CD14-positive monocyte (primary cell): ENCODE results near the gene DNTT. TPM values are rescaled to one million over a fixed set of nuclear protein-coding genes. Genes with fewer than 3 reads are reported as not detected.

Source experiments
- DNase-seq, 3 donors: peaks; one replicate each; pipeline ENCODE4 v3.0.0-alpha.2; 2011 to 2022
- H2AFZ ChIP-seq: 2 replicates; pipeline ENCODE4 v1.6.0; 2012; ENCODE audit warnings: mild to moderate bottlenecking, low read depth, low read length, inconsistent platforms; ENCODE audit not compliant: insufficient read depth, poor library complexity, severe bottlenecking
- H3K27ac ChIP-seq, 2 donors: 1 replicate in 1 of 2; 2 replicates in 1 of 2; pipeline ENCODE4 v1.5.1; 2012 to 2013; ENCODE audit warnings: low read length in 2 of 2, control low read depth in 1 of 2, inconsistent platforms in 1 of 2, low read depth in 1 of 2, mild to moderate bottlenecking in 1 of 2
- H3K27me3 ChIP-seq, 2 donors: one replicate each; pipeline versions ENCODE4 v1.6.0 to v1.6.1; 2011 to 2013; ENCODE audit warnings: low read length in 2 of 2; ENCODE audit not compliant: control insufficient read depth in 2 of 2, insufficient read depth in 2 of 2
- H3K36me3 ChIP-seq, 2 donors: replicated peaks in 1 of 2; 1 replicate in 1 of 2; 2 replicates in 1 of 2; pipeline versions ENCODE4 v1.5.1 to v1.6.1; 2012 to 2013; ENCODE audit warnings: low read length in 2 of 2, control low read depth in 1 of 2, inconsistent platforms in 1 of 2, mild to moderate bottlenecking in 1 of 2; ENCODE audit not compliant: insufficient read depth in 2 of 2, control insufficient read depth in 1 of 2
- H3K4me1 ChIP-seq, 2 donors: 1 replicate in 1 of 2; 2 replicates in 1 of 2; pipeline versions ENCODE4 v1.5.1 to v1.6.1; 2012 to 2013; ENCODE audit warnings: low read length in 2 of 2, control low read depth in 1 of 2, inconsistent platforms in 1 of 2, mild to moderate bottlenecking in 1 of 2, moderate library complexity in 1 of 2; ENCODE audit not compliant: insufficient read depth in 2 of 2, control insufficient read depth in 1 of 2
- H3K4me2 ChIP-seq: replicated peaks from 2 replicates; pipeline ENCODE3; 2012; ENCODE audit warnings: low read length, moderate library complexity, mild to moderate bottlenecking; ENCODE audit not compliant: poor library complexity, severe bottlenecking; ENCODE audit errors: extremely low read depth
- H3K4me3 ChIP-seq, 3 experiments: fragments of 200-600 bp in 1 of 3; sonication (generic) in 1 of 3; replicated peaks in 1 of 3; 1 replicate in 2 of 3; 2 replicates in 1 of 3; pipeline ENCODE4 v1.5.1; 2011 to 2013; ENCODE audit warnings: low read length in 3 of 3, mild to moderate bottlenecking in 3 of 3, control low read depth in 2 of 3, low read depth in 2 of 3, inconsistent platforms in 1 of 3, moderate library complexity in 1 of 3
- H3K79me2 ChIP-seq: 2 replicates; pipeline ENCODE4 v1.6.0; 2012; ENCODE audit warnings: mild to moderate bottlenecking, control low read depth, inconsistent platforms, low read length, moderate library complexity; ENCODE audit not compliant: insufficient read depth
- H3K9ac ChIP-seq: 2 replicates; pipeline ENCODE4 v1.6.0; 2017; ENCODE audit warnings: low read length, mild to moderate bottlenecking; ENCODE audit not compliant: insufficient read depth, poor library complexity, severe bottlenecking
- H3K9me3 ChIP-seq, 2 donors: replicated peaks in 1 of 2; 1 replicate in 1 of 2; 2 replicates in 1 of 2; pipeline versions ENCODE4 v1.5.1 to v1.6.1; 2012 to 2013; ENCODE audit warnings: low read length in 2 of 2, control low read depth in 1 of 2; ENCODE audit not compliant: control insufficient read depth in 1 of 2, insufficient read depth in 1 of 2
- H4K20me1 ChIP-seq: 2 replicates; pipeline ENCODE4 v1.6.0; 2012; ENCODE audit warnings: mild to moderate bottlenecking, low read length, control low read depth, moderate library complexity; ENCODE audit not compliant: insufficient read depth
- H3K27ac Mint-ChIP-seq, 7 donors: one replicate each; pipeline ENCODE4 v1.8.0; 2020; ENCODE audit warnings: mild to moderate bottlenecking in 7 of 7, mixed read lengths in 7 of 7, moderate library complexity in 6 of 7, inconsistent platforms in 2 of 7
- H3K27me3 Mint-ChIP-seq, 3 donors: one replicate each; pipeline ENCODE4 v1.8.0; 2021 to 2022; ENCODE audit warnings: low read depth in 3 of 3, mild to moderate bottlenecking in 3 of 3, mixed read lengths in 3 of 3, moderate library complexity in 3 of 3, inconsistent platforms in 1 of 3
- H3K36me3 Mint-ChIP-seq, 2 donors: one replicate each; pipeline ENCODE4 v1.8.0; 2020; ENCODE audit warnings: mixed read lengths in 2 of 2, inconsistent platforms in 1 of 2, mild to moderate bottlenecking in 1 of 2
- H3K4me1 Mint-ChIP-seq: one replicate; pipeline ENCODE4 v1.8.0; 2020; ENCODE audit warnings: mild to moderate bottlenecking, mixed read lengths
- H3K4me3 Mint-ChIP-seq, 2 donors: one replicate each; pipeline ENCODE4 v1.8.0; 2020; ENCODE audit warnings: mild to moderate bottlenecking in 2 of 2, mixed read lengths in 2 of 2, moderate library complexity in 1 of 2
- H3K9me3 Mint-ChIP-seq, 7 donors: one replicate each; pipeline ENCODE4 v1.8.0; 2020 to 2022; ENCODE audit warnings: mixed read lengths in 7 of 7, mild to moderate bottlenecking in 6 of 7, moderate library complexity in 6 of 7, inconsistent platforms in 2 of 7
- WGBS: methylation state at CpG from one replicate; pipeline ENCODE4 v1.1.5; 2013; ENCODE audit warnings: missing lambda C conversion rate; ENCODE audit not compliant: insufficient coverage; 5-methylcytosine and 5-hydroxymethylcytosine counted together
- intact Hi-C, 2 donors: fragments of 100-400 bp; cut with micrococcal nuclease; formaldehyde crosslinking; loops; one replicate each; pipeline versions ENCODE4 v1.15.0 to v1.15.1; 2023
- polyA plus RNA-seq, 3 donors: library from polyadenylated mRNA; depleted of rRNA in 1 of 3; unstranded in 2 of 3; stranded (reverse) in 1 of 3; fragments of 300-500 nt in 2 of 3; fragments of >200 nt in 1 of 3; fragmentation: Illumina TruSeq in 2 of 3; gene quantifications; 1 replicate in 2 of 3; 2 replicates in 1 of 3; pipeline ENCODE4 v1.2.3, GENCODE V29; 2012 to 2021
- TF ChIP-seq, protein P1 (sequence below): fragments of 200-600 bp; IDR thresholded peaks from one replicate; pipeline ENCODE4 v1.8.0; 2022; ENCODE audit warnings: antibody characterized with exemption, mild to moderate bottlenecking

The DNTT gene
- polyA plus RNA-seq, 3 donors = not detected

DNA sequence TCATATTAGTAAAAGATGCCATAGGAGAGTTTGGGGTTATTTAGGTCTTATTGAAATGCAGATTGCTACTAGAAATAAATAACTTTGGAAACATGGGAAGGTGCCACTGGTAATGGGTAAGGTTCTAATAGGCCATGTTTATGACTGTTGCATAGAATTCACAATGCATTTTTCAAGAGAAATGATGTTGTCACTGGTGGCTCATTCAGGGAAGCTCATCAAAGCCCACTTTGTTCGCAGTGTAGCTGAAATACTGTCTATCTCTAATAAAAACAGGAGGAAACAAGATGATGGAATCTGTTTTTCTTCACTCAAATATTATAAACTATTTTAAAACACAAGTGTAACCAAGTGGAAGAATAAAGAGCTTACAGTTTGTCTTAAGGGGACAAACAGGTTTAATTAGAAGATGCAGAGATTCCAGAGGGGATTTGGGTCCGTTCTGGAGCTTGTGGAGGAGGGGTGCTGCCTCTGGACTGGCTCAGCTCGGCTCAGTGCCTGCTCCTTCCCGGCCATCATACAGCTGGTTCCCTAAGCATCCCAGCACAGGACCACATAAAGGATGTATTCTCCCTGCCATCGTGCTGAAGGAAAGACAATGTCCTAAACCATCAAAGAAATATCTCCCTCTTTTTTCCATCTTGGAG, 34.2 kb downstream of the DNTT start:
- Histone ChIP-seq H3K36me3 (no peaks in the 10 kb centered on the region), H3K27me3 (no peaks in the 10 kb centered on the region), H3K4me3 (no peak overlapping the region), H3K9me3 (no peaks in the 10 kb centered on the region), H3K79me2 (no peaks in the 10 kb centered on the region), H3K4me1 (no peaks in the 10 kb centered on the region), H3K27ac (no peak overlapping the region), H3K9ac (no peak overlapping the region), H4K20me1 (no peaks in the 10 kb centered on the region), H2AFZ (no peak overlapping the region), H3K4me2 (no peak overlapping the region)
- intact Hi-C loops = no loop called here
- H3K27ac Mint-ChIP-seq = no peak overlapping the region
- TF ChIP-seq, protein P1, sequence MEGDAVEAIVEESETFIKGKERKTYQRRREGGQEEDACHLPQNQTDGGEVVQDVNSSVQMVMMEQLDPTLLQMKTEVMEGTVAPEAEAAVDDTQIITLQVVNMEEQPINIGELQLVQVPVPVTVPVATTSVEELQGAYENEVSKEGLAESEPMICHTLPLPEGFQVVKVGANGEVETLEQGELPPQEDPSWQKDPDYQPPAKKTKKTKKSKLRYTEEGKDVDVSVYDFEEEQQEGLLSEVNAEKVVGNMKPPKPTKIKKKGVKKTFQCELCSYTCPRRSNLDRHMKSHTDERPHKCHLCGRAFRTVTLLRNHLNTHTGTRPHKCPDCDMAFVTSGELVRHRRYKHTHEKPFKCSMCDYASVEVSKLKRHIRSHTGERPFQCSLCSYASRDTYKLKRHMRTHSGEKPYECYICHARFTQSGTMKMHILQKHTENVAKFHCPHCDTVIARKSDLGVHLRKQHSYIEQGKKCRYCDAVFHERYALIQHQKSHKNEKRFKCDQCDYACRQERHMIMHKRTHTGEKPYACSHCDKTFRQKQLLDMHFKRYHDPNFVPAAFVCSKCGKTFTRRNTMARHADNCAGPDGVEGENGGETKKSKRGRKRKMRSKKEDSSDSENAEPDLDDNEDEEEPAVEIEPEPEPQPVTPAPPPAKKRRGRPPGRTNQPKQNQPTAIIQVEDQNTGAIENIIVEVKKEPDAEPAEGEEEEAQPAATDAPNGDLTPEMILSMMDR = no peak
- H3K27me3 Mint-ChIP-seq = peaks cover 0 to 6% (median 0%) of the 10 kb centered on the region in 3 donors
- no peak for DNase-seq
- WGBS = 0% methylated on average over 1 of the region's 5 CpGs
- H3K36me3 Mint-ChIP-seq = no peaks in the 10 kb centered on the region
- no peak overlapping the region for H3K4me3 Mint-ChIP-seq
- H3K9me3 Mint-ChIP-seq = peaks cover 0 to 2% (median 0%) of the 10 kb centered on the region in 7 donors
- peaks cover 5% of the 10 kb centered on the region for H3K4me1 Mint-ChIP-seq

DNA sequence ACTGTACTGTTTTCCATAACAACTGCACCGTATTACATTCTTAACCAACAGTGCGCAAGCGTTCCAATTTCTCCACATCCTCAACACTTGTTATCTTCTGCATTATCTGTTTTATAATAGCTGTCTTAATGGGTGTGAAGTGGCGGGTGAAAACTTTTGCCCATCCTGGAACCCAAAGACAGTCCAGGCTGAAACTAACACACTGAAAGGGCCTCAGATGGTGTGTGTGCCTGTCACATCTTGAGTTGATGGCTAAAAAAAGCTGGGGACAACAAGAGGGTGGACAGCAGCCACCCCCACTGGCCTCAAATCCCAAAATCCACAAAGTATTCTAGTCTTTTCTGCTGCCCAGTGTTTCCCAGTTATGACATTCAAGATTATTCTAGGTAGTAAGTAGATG, 35.1 kb downstream of the DNTT start:
- Mint-ChIP-seq H3K27me3 (peaks cover 0 to 3% (median 0%) of the 10 kb centered on the region in 3 donors), H3K4me1 (peaks cover 10% of the 10 kb centered on the region), H3K9me3 (peaks cover 0 to 2% (median 0%) of the 10 kb centered on the region in 7 donors), H3K36me3 (no peaks in the 10 kb centered on the region), H3K4me3 (no peak overlapping the region), H3K27ac (no peak overlapping the region)
- intact Hi-C loops = no loop called here
- H2AFZ ChIP-seq = no peak overlapping the region
- H3K27ac ChIP-seq = no peak overlapping the region
- no peaks in the 10 kb centered on the region for H3K79me2 ChIP-seq
- H3K27me3 ChIP-seq = no peaks in the 10 kb centered on the region
- H4K20me1 ChIP-seq = no peaks in the 10 kb centered on the region
- WGBS = no CpG with 5 or more reads among the region's 4 CpGs
- no peaks in the 10 kb centered on the region for H3K4me1 ChIP-seq
- TF ChIP-seq, protein P1 = no peak
- no peaks in the 10 kb centered on the region for H3K9me3 ChIP-seq
- H3K9ac ChIP-seq = no peak overlapping the region
- no peaks in the 10 kb centered on the region for H3K36me3 ChIP-seq
- H3K4me2 ChIP-seq = no peak overlapping the region
- no peak overlapping the region for H3K4me3 ChIP-seq
- no peak for DNase-seq
